ENCODE data around the gene FBLN1.
"Not testable (repeated sequence)": the region's sequence is repeated elsewhere in the genome, so short reads cannot be mapped to it uniquely, and the experiment has no call there.

FBLN1 gene

DNA sequence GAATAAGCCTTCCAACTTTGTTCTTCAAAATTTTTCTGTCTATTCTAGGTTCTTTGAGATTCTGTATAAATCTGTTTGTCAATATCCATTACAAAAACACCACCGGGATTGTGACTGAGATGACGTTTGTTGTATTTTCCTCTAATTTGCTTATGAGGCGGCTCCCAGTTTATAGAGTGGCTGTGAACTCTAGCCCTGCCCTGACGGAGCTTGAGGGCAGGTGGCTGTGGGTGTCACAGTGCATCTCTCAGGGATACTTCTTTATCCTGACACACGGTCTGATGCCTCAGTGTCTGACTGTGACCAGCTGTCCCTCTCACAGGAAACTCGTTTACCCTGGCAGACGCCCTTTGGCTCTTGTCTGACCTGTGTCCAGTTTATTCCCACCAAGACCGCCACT, 115.3 kb downstream of the FBLN1 start:
- H3K27me3 ChIP-seq (ENCODE audit: insufficient read depth, poor library complexity, severe bottlenecking), result no peaks in the 10 kb centered on the region
- H3K36me3 ChIP-seq (ENCODE audit: low read depth), result no peaks in the 10 kb centered on the region; the same call in 1 of the 2 replicates
- H3K27ac ChIP-seq (ENCODE audit: poor library complexity, severe bottlenecking), result no peak overlapping the region
- no peak overlapping the region for H3K4me3 ChIP-seq (ENCODE audit: severe bottlenecking)
- ATAC-seq (ENCODE audit: low read depth) (no peak), DNase-seq (ENCODE audit: low spot score) (no peak)
- TF ChIP-seq, protein P1, sequence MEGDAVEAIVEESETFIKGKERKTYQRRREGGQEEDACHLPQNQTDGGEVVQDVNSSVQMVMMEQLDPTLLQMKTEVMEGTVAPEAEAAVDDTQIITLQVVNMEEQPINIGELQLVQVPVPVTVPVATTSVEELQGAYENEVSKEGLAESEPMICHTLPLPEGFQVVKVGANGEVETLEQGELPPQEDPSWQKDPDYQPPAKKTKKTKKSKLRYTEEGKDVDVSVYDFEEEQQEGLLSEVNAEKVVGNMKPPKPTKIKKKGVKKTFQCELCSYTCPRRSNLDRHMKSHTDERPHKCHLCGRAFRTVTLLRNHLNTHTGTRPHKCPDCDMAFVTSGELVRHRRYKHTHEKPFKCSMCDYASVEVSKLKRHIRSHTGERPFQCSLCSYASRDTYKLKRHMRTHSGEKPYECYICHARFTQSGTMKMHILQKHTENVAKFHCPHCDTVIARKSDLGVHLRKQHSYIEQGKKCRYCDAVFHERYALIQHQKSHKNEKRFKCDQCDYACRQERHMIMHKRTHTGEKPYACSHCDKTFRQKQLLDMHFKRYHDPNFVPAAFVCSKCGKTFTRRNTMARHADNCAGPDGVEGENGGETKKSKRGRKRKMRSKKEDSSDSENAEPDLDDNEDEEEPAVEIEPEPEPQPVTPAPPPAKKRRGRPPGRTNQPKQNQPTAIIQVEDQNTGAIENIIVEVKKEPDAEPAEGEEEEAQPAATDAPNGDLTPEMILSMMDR (IDR thresholded peaks at IDR 0.05; ENCODE audit: poor library complexity, severe bottlenecking), result no peak
- no peaks in the 10 kb centered on the region for H3K4me1 ChIP-seq (ENCODE audit: insufficient read depth, poor library complexity, severe bottlenecking)
- H3K9me3 ChIP-seq (ENCODE audit: severe bottlenecking), result no peaks in the 10 kb centered on the region

DNA sequence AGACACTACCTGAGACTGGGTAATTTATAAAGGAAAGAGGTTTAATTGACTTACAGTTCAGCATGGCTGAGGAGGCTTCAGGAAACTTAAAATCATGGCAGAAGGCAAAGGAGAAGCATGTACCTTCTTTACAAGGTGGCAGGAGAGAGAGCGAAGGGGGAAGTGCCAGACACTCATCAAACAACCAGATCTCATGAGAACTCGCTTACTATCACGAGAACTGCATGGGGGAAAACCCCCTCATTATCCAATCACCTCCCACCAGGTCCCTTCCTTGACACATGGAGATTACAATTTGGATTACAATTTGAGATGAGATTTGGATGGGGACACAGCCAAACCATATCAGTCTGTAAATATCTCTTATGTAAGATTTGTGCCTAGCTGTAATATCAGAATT, 118.0 kb downstream of the FBLN1 start:
- ATAC-seq (ENCODE audit: low read depth) (no peak), DNase-seq (ENCODE audit: low spot score) (peak; percentile 0)
- peaks cover under 1% of the 10 kb centered on the region for H3K4me1 ChIP-seq (ENCODE audit: insufficient read depth, poor library complexity, severe bottlenecking)
- H3K36me3 ChIP-seq (ENCODE audit: low read depth), result no peaks in the 10 kb centered on the region; the same call in 1 of the 2 replicates
- no peaks in the 10 kb centered on the region for H3K27me3 ChIP-seq (ENCODE audit: insufficient read depth, poor library complexity, severe bottlenecking)
- H3K4me3 ChIP-seq (ENCODE audit: severe bottlenecking), result no peak overlapping the region
- no peaks in the 10 kb centered on the region for H3K9me3 ChIP-seq (ENCODE audit: severe bottlenecking)
- H3K27ac ChIP-seq (ENCODE audit: poor library complexity, severe bottlenecking), result no peak overlapping the region
- TF ChIP-seq, protein P1 (IDR thresholded peaks at IDR 0.05; ENCODE audit: poor library complexity, severe bottlenecking), result no peak

DNA sequence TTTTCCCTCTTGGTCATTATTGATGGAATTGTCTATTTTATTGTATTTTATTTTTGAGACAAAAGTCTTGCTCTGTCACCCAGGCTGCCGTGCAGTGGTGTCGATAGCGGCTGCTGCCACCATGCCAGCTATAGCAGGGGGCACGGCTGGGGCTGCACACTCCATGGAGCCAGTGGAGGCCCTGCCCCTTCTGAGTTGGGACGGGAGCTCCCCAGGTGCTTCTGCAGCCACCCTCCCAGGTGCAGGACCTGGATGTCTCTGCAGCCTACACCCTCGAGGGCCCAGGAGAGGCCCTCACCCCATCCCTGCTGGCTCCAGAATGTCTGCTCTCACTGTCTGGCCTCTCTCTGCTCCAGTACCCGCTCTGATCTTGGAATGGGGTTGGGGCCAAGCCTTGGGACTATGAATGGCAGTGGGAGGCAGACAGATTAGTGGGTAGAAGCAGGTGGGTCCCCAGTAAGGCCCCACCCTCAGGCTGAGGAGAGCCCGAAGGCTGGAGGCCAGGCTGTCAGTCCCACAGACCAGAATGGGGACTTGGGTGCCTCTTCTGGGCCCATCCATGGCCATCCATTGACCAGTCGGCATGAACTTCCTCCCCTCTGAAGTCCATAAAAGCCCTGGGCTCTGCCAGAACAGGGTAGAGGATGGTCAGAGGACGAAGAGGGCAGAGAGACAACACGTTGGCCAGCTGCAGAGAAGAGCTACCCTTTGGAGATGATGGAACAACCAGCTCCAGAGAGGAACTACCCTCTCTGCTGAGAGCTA, 119.3 kb downstream of the FBLN1 start:
- no peak overlapping the region for H3K27ac ChIP-seq (ENCODE audit: poor library complexity, severe bottlenecking)
- TF ChIP-seq, protein P1 (IDR thresholded peaks at IDR 0.05; ENCODE audit: poor library complexity, severe bottlenecking), result no peak
- peaks cover 12% of the 10 kb centered on the region for H3K4me1 ChIP-seq (ENCODE audit: insufficient read depth, poor library complexity, severe bottlenecking)
- H3K9me3 ChIP-seq (ENCODE audit: severe bottlenecking), result no peaks in the 10 kb centered on the region
- no peaks in the 10 kb centered on the region; the same call in 1 of the 2 replicates for H3K36me3 ChIP-seq (ENCODE audit: low read depth)
- ATAC-seq (ENCODE audit: low read depth) (no peak), DNase-seq (ENCODE audit: low spot score) (no peak)
- no peak overlapping the region for H3K4me3 ChIP-seq (ENCODE audit: severe bottlenecking)
- no peaks in the 10 kb centered on the region for H3K27me3 ChIP-seq (ENCODE audit: insufficient read depth, poor library complexity, severe bottlenecking)

DNA sequence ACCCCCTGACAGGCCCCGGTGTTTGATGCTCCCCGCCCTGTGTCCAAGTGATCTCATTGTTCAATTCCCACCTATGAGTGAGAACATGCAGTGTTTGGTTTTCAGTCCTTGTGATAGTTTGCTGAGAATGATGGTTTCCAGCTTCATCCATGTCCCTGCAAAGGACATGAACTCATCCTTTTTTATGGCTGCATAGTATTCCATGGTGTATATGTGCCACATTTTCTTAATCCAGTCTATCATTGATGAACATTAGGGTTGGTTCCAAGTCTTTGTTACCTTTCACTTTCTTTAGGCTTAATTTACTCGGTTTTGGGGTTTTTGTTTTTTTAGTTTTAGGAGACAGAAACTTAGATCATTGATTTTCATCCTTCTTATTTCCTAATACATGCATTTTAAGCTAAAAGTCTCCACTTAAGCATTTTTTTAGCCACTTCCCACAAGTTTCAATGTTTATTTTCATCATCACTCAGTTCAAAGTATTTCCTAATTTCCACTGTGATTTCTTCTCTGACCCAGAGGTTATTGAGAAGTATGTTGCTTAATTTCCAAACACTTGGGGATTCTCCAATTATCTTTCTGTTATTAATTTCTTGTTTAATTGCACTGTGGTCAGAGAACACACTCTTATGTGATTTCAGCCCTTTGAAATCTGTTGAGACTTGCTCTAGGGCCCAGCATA, 120.9 kb downstream of the FBLN1 start:
- not testable (repeated sequence) for DNase-seq (ENCODE audit: low spot score); H3K36me3 ChIP-seq (ENCODE audit: low read depth); H3K27ac ChIP-seq (ENCODE audit: poor library complexity, severe bottlenecking); H3K27me3 ChIP-seq (ENCODE audit: insufficient read depth, poor library complexity, severe bottlenecking); H3K4me3 ChIP-seq (ENCODE audit: severe bottlenecking); ATAC-seq (ENCODE audit: low read depth); H3K9me3 ChIP-seq (ENCODE audit: severe bottlenecking)
- H3K4me1 ChIP-seq (ENCODE audit: insufficient read depth, poor library complexity, severe bottlenecking), result peaks cover 14% of the 10 kb centered on the region

DNA sequence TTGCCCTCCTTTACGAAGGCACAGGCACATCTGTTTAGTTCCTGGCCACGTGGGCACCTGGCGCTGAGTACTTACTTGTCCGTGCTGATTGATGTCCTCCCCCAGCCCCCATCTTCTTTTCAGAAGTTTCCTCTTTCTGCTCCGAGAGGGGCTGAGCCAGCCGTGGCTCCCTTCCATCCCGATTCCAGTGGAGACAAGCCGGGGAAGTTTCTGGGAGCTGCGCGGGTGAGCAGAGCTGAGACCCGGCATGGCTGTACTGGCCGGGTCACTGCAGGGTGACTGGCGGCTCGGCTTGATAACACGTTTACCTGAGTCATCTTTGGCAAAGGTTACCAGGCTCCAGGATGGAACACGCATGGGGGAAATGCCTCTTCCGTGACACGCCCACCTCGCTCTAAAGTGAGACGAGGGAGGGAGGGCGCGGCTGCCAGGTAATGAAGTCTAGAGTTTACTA, 123.5 kb downstream of the FBLN1 start:
- Histone ChIP-seq H3K36me3 (ENCODE audit: low read depth) (no peaks in the 10 kb centered on the region), H3K9me3 (ENCODE audit: severe bottlenecking) (no peaks in the 10 kb centered on the region), H3K4me1 (ENCODE audit: insufficient read depth, poor library complexity, severe bottlenecking) (peaks cover 14% of the 10 kb centered on the region), H3K27ac (ENCODE audit: poor library complexity, severe bottlenecking) (peak overlapping the region; percentile 55), H3K4me3 (ENCODE audit: severe bottlenecking) (no peak overlapping the region), H3K27me3 (ENCODE audit: insufficient read depth, poor library complexity, severe bottlenecking) (no peaks in the 10 kb centered on the region)
- ATAC-seq (ENCODE audit: low read depth) (peak; percentile 93), DNase-seq (ENCODE audit: low spot score) (peak; percentile 90)
- TF ChIP-seq, protein P1 (IDR thresholded peaks at IDR 0.05; ENCODE audit: poor library complexity, severe bottlenecking), result no peak
